Loucy (cell line): ENCODE measurements around the gene CFAP68.

Experiments used
- H2AFZ ChIP-seq: fragments of 200-600 bp; sonication (generic); 2 replicates; pipeline ENCODE4 v1.6.0; 2016; ENCODE audit warnings: antibody characterized with exemption, mild to moderate bottlenecking, low read length, moderate library complexity
- H3F3A ChIP-seq: fragments of 200-600 bp; 2 replicates; pipeline ENCODE4 v1.6.0; 2016; ENCODE audit warnings: antibody characterized with exemption, low read depth, mild to moderate bottlenecking
- H3K27me3 ChIP-seq: fragments of 200-600 bp; sonication (generic); 2 replicates; pipeline ENCODE4 v1.6.1; 2014; ENCODE audit warnings: low read length, mild to moderate bottlenecking; ENCODE audit not compliant: insufficient read depth, poor library complexity, severe bottlenecking
- H3K36me3 ChIP-seq: fragments of 200-600 bp; sonication (generic); 2 replicates; pipeline ENCODE4 v1.6.1; 2016; ENCODE audit warnings: low read length; ENCODE audit not compliant: insufficient read depth
- H3K4me1 ChIP-seq: fragments of 200-600 bp; sonication (generic); 2 replicates; pipeline ENCODE4 v1.5.1; 2014; ENCODE audit warnings: low read length, mild to moderate bottlenecking; ENCODE audit not compliant: insufficient read depth, poor library complexity, severe bottlenecking
- H3K4me2 ChIP-seq: fragments of 200-600 bp; sonication (generic); 2 replicates; pipeline ENCODE4 v1.6.0; 2014; ENCODE audit warnings: antibody characterized with exemption, low read length, low read depth, mild to moderate bottlenecking; ENCODE audit not compliant: poor library complexity, severe bottlenecking
- H3K4me3 ChIP-seq: fragments of 200-600 bp; sonication (generic); 2 replicates; pipeline ENCODE4 v1.5.1; 2014; ENCODE audit warnings: low read length, mild to moderate bottlenecking, mixed read lengths; ENCODE audit not compliant: poor library complexity, severe bottlenecking
- H3K79me2 ChIP-seq: fragments of 200-600 bp; sonication (generic); 2 replicates; pipeline ENCODE4 v1.6.1; 2014; ENCODE audit warnings: low read length; ENCODE audit not compliant: insufficient read depth
- H3K9ac ChIP-seq: fragments of 200-600 bp; sonication (generic); 2 replicates; pipeline ENCODE4 v1.6.0; 2014; ENCODE audit warnings: mild to moderate bottlenecking, low read depth, low read length, moderate library complexity; ENCODE audit not compliant: poor library complexity, severe bottlenecking
- H3K9me2 ChIP-seq: fragments of 200-600 bp; sonication (generic); replicated peaks from 2 replicates; pipeline ENCODE4 v1.6.1; 2016; ENCODE audit warnings: low read depth, low read length, mixed read lengths
- H3K9me3 ChIP-seq: fragments of 200-600 bp; sonication (generic); 2 replicates; pipeline ENCODE4 v1.6.1; 2014; ENCODE audit warnings: mild to moderate bottlenecking, antibody characterized with exemption, low read length, low read depth; ENCODE audit not compliant: insufficient read depth
- H4K20me1 ChIP-seq: fragments of 200-600 bp; sonication (generic); 2 replicates; pipeline ENCODE4 v1.6.0; 2014; ENCODE audit warnings: antibody characterized with exemption, low read length, mild to moderate bottlenecking; ENCODE audit not compliant: insufficient read depth, poor library complexity, severe bottlenecking
- EZH2phosphoT487 ChIP-seq: fragments of 200-600 bp; IDR thresholded peaks from 2 replicates; pipeline ENCODE4 v1.6.1; 2018; ENCODE audit warnings: antibody characterized with exemption, mild to moderate bottlenecking, moderate library complexity, borderline replicate concordance
- TF ChIP-seq, protein P1 (sequence below): fragments of 200-600 bp; sonication (generic); conservative IDR thresholded peaks from 2 replicates; pipeline ENCODE4 v1.5.1; 2014; ENCODE audit warnings: mild to moderate bottlenecking, antibody characterized with exemption, low read length

CFAP68 gene

DNA sequence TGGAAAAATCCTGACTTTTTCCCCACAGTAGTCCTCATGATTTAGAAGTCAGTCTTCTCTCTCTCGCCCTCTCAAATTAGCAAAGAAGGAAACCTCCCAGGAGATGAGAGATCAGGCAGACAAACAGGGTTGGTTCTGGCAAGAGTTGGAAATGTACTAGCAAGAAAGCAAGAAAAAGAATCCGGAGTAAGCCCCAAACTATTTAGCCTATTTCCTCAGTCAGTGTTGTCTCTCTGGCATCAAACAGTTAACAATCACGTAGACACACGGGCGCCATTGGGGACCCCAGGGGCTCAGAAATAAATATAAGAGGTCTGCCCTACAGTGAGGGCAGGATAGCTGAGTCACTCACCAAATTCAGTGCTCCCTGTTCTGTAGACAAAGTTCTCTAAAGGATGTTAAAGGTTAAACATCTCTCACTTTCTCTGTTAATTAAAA, 44.0 kb downstream of the CFAP68 start:
- Histone ChIP-seq H3K27me3 (no peaks in the 10 kb centered on the region), H3K4me3 (no peak overlapping the region), H3K9ac (no peak overlapping the region), H3K4me2 (no peak overlapping the region), H3K9me2 (no peaks in the 10 kb centered on the region), H3K9me3 (no peaks in the 10 kb centered on the region), H3K79me2 (no peaks in the 10 kb centered on the region), H3K36me3 (no peaks in the 10 kb centered on the region), H4K20me1 (no peaks in the 10 kb centered on the region), H3F3A (no peaks in the 10 kb centered on the region), H2AFZ (peak overlapping the region; percentile 20; the same call in 1 of the 2 replicates), H3K4me1 (peaks cover 7% of the 10 kb centered on the region)
- TF ChIP-seq EZH2phosphoT487: no peak
- TF ChIP-seq, protein P1, sequence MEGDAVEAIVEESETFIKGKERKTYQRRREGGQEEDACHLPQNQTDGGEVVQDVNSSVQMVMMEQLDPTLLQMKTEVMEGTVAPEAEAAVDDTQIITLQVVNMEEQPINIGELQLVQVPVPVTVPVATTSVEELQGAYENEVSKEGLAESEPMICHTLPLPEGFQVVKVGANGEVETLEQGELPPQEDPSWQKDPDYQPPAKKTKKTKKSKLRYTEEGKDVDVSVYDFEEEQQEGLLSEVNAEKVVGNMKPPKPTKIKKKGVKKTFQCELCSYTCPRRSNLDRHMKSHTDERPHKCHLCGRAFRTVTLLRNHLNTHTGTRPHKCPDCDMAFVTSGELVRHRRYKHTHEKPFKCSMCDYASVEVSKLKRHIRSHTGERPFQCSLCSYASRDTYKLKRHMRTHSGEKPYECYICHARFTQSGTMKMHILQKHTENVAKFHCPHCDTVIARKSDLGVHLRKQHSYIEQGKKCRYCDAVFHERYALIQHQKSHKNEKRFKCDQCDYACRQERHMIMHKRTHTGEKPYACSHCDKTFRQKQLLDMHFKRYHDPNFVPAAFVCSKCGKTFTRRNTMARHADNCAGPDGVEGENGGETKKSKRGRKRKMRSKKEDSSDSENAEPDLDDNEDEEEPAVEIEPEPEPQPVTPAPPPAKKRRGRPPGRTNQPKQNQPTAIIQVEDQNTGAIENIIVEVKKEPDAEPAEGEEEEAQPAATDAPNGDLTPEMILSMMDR: no peak

DNA sequence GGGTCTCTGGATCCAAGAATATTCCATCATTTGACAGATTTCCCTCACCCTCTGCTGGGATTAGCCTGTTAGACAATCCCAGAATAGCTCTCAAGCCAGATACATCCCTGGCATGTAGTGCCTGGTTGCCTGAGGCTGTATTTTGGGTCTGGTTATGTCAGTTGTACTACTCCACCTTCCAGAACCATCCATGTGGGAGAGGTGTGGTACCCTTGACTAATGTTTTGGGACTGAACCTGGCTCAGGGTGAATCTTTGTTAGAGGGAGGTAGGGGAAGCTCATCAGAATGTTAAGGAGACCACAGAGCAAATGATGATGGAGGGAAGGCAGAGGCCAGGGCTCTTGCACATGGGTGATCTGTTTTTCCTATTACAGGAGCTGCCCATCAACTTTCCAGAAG, 44.6 kb downstream of the CFAP68 start:
- H3K9me3 ChIP-seq: no peaks in the 10 kb centered on the region
- no peaks in the 10 kb centered on the region for H3K36me3 ChIP-seq
- no peaks in the 10 kb centered on the region for H3K9me2 ChIP-seq
- no peaks in the 10 kb centered on the region for H3F3A ChIP-seq
- H3K4me3 ChIP-seq: no peak overlapping the region
- no peak overlapping the region for H3K4me2 ChIP-seq
- H3K9ac ChIP-seq: no peak overlapping the region
- H4K20me1 ChIP-seq: no peaks in the 10 kb centered on the region
- TF ChIP-seq, protein P1: no peak
- no peak for TF ChIP-seq EZH2phosphoT487
- H3K4me1 ChIP-seq: peaks cover 7% of the 10 kb centered on the region
- no peaks in the 10 kb centered on the region for H3K27me3 ChIP-seq
- no peaks in the 10 kb centered on the region for H3K79me2 ChIP-seq
- H2AFZ ChIP-seq: 0 out of 2 replicates have a peak overlapping the region, but pooled peaks have one; percentile 41

DNA sequence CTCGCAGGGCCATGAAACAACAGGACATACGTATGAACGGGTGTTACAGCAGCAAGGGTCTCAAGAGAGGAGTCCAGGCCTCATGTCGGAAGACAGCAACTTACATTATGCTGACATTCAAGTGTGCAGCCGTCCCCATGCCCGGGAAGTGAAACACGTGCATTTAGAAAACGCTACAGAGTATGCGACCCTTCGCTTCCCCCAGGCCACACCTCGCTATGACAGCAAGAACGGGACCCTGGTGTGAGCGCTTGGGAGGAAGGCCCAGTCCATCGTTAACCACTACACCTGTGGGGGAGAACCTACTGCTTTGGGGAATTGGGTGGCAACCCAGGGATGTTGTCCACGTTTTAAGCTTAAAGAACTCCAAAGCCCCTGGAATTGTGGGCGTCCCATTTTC, 46.6 kb downstream of the CFAP68 start:
- H3K4me1 ChIP-seq: peaks cover 7% of the 10 kb centered on the region
- peak overlapping the region; percentile 79; the same call in 1 of the 2 replicates for H2AFZ ChIP-seq
- H3K4me2 ChIP-seq: peak overlapping the region; percentile 81
- H3K27me3 ChIP-seq: no peaks in the 10 kb centered on the region
- no peaks in the 10 kb centered on the region for H4K20me1 ChIP-seq
- H3F3A ChIP-seq: peaks cover 4% of the 10 kb centered on the region; the same call in 1 of the 2 replicates
- H3K9ac ChIP-seq: peak overlapping the region; percentile 78
- TF ChIP-seq EZH2phosphoT487: no peak
- TF ChIP-seq, protein P1: no peak
- H3K79me2 ChIP-seq: no peaks in the 10 kb centered on the region
- H3K4me3 ChIP-seq: peak overlapping the region; percentile 75
- H3K36me3 ChIP-seq: no peaks in the 10 kb centered on the region
- no peaks in the 10 kb centered on the region for H3K9me3 ChIP-seq
- no peaks in the 10 kb centered on the region for H3K9me2 ChIP-seq
